A673 (cell line): ENCODE data around the gene SEBOX.

Experiments
- EZH2 ChIP-seq: fragments of 200-600 bp; sonication (generic); IDR thresholded peaks from 2 replicates; pipeline ENCODE4 v1.6.1; 2017; ENCODE audit warnings: borderline replicate concordance, low read depth, mild to moderate bottlenecking, mixed read lengths, antibody characterized with exemption, low read length; ENCODE audit not compliant: poor library complexity, severe bottlenecking
- TF ChIP-seq, protein P1 (sequence below): fragments of 300-800, 200-600 bp; sonication (generic); conservative IDR thresholded peaks from 2 replicates; pipeline ENCODE4 v1.5.1; 2017; ENCODE audit warnings: low read depth, mild to moderate bottlenecking, antibody characterized with exemption, low read length, moderate library complexity, mixed read lengths

DNA sequence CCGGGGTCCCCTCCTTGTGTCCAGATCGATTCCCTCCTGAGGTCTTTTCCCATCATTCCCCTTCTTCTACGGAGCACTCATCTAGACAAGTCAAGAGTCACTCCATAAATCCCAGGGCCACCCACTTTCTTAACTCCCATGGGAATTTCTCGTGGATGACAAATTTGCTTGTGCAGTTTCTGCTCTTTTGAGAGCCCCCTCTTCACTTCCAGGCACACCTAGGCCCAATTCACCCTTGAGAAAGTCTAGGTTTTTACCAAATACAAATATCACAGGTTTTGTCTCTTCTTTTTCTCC is 7.2 kb downstream of the SEBOX start:
- TF ChIP-seq, protein P1, sequence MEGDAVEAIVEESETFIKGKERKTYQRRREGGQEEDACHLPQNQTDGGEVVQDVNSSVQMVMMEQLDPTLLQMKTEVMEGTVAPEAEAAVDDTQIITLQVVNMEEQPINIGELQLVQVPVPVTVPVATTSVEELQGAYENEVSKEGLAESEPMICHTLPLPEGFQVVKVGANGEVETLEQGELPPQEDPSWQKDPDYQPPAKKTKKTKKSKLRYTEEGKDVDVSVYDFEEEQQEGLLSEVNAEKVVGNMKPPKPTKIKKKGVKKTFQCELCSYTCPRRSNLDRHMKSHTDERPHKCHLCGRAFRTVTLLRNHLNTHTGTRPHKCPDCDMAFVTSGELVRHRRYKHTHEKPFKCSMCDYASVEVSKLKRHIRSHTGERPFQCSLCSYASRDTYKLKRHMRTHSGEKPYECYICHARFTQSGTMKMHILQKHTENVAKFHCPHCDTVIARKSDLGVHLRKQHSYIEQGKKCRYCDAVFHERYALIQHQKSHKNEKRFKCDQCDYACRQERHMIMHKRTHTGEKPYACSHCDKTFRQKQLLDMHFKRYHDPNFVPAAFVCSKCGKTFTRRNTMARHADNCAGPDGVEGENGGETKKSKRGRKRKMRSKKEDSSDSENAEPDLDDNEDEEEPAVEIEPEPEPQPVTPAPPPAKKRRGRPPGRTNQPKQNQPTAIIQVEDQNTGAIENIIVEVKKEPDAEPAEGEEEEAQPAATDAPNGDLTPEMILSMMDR = no peak
- no peak for TF ChIP-seq EZH2
